ENCODE results near the gene RAI14.

The RAI14 gene

GRCh38 chr5:34854459-34855174 lies 198.5 kb downstream of the RAI14 start:
- no peak for DNase-seq (ENCODE audit: low spot score)

- DNase-seq (ENCODE audit: low spot score), result peak; percentile 28
These were observed 201.0 kb downstream of the RAI14 start for GRCh38 chr5:34857161-34857560.

DNA sequence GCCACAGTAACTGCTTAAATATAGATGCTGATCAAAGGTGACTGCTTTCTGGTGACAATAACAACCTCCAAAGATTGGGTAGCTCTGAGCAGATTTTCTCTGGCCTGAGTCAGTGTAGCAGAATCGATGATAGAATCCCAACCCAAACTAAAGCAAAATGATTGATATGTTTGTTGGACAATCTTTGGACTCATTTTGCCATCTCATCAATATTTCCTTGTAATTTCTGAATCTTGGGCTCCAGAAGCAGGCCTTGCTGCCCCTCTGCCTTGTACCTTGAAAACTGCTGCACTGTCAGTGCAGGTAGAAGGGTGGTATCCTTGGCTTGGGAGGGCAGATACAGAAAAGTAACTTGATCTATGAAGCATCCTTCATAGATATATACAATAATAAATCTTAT lies 201.8 kb downstream of the RAI14 start:
- DNase-seq (ENCODE audit: low spot score), result no peak

DNA sequence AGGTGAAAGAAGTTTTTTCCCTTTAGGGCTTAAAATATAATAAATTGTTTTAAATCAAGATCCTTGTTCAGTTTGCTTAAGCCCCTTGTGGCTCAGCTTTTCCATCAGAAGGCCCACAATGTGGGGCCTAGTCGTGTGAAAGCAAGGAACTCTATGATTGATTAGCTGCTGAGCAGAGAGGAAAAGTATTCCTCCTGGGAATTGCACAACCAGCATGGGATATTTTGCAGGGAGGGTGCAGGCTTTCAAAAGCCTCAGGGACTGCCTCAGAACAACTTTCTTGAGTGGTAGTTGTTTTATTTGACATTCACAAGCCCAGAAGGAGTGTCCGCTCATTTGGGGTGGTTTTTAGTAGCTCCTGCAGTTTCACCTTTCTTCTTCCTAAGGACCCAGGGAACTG lies 202.7 kb downstream of the RAI14 start:
- DNase-seq (ENCODE audit: low spot score), result peak; percentile 64

GRCh38 chr5:34859253-34859652 lies 203.1 kb downstream of the RAI14 start:
- DNase-seq (ENCODE audit: low spot score), result no peak

GRCh38 chr5:34863946-34864345 lies 207.8 kb downstream of the RAI14 start:
- no peak for DNase-seq (ENCODE audit: low spot score)

GRCh38 chr5:34865091-34865490 lies 209.0 kb downstream of the RAI14 start:
- no peak for DNase-seq (ENCODE audit: low spot score)

GRCh38 chr5:34866989-34867471 lies 210.9 kb downstream of the RAI14 start:
- no peak for DNase-seq (ENCODE audit: low spot score)

- no peak for DNase-seq (ENCODE audit: low spot score)
These were observed 211.5 kb downstream of the RAI14 start for GRCh38 chr5:34867660-34868059.

- no peak for DNase-seq (ENCODE audit: low spot score)
These were observed 212.7 kb downstream of the RAI14 start for GRCh38 chr5:34868791-34869190.

- no peak for DNase-seq (ENCODE audit: low spot score)
These were observed 213.1 kb downstream of the RAI14 start for GRCh38 chr5:34869256-34869655.

GRCh38 chr5:34870382-34870781 lies 214.3 kb downstream of the RAI14 start:
- no peak for DNase-seq (ENCODE audit: low spot score)

DNA sequence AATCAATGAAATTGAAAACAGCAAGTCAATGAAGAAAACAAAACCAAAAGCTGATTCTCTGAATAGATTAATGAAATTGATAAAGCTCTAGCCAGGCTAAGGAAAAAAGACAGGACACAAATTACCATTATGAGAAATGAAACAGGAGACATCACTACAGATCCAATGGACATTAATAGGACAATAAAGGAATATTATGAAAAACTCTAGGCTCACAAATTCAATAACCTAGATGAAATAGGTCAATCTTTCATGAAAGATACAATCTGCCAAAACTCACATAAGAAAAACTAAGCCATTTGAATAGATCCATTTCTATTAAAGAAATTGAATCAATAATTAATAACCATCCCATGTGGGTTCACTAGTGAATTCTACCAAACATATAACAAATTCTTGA lies 220.1 kb downstream of the RAI14 start:
- no peak for DNase-seq (ENCODE audit: low spot score)

DNA sequence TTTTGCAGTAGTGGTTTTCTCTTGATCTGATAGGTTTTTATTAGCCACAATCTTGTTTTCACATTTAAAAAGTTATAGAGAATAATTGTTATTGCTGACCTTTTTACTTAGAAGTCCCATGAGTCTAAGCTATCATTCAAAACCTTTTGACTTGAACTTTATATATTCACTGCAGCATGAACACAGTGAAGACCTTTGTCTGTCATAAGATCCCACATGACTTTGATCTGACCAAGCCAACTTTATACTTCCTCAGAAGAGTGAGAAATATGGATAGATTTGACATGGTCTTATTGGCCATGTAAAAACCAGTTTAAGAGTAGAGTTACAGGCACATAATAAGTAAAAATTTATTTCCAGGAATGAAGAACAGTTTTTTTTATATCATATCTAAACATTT lies 225.1 kb downstream of the RAI14 start:
- DNase-seq (ENCODE audit: low spot score), result no peak
